GM11168 (cell line): Measurements from ENCODE around the gene CSTF1.

ENCODE experiments used
- in situ Hi-C: fragments of 300-500 bp; cut with MboI; formaldehyde crosslinking; loops from one replicate; pipeline ENCODE4 v1.12.0; 2022; ENCODE audit warnings: low sequenced_read_pairs; ENCODE audit not compliant: unreplicated experiment

CSTF1 gene

GRCh38 chr20:56424931-56425330 is 32.5 kb downstream of the CSTF1 start:
- in situ Hi-C loops: no loop called here

GRCh38 chr20:56426026-56426425 is 33.6 kb downstream of the CSTF1 start:
- in situ Hi-C loops: no loop called here

- in situ Hi-C loops: no loop called here
Measured at GRCh38 chr20:56426926-56427325, 34.5 kb downstream of the CSTF1 start.

- in situ Hi-C loops: no loop called here
Measured at GRCh38 chr20:56427797-56428196, 35.4 kb downstream of the CSTF1 start.

- in situ Hi-C loops: no loop called here
Measured at GRCh38 chr20:56428410-56428809, 36.0 kb downstream of the CSTF1 start.

- in situ Hi-C loops: no loop called here
Measured at GRCh38 chr20:56428881-56429280, 36.4 kb downstream of the CSTF1 start.

- in situ Hi-C loops: no loop called here
Measured at GRCh38 chr20:56429502-56429901, 37.1 kb downstream of the CSTF1 start.

- in situ Hi-C loops: no loop called here
Measured at GRCh38 chr20:56429941-56430340, 37.5 kb downstream of the CSTF1 start.

GRCh38 chr20:56430461-56430860 is 38.0 kb downstream of the CSTF1 start:
- in situ Hi-C loops: no loop called here

GRCh38 chr20:56430957-56431356 is 38.5 kb downstream of the CSTF1 start:
- in situ Hi-C loops: no loop called here

GRCh38 chr20:56431471-56431870 is 39.0 kb downstream of the CSTF1 start:
- in situ Hi-C loops: no loop called here

GRCh38 chr20:56433221-56433879 is 40.9 kb downstream of the CSTF1 start:
- in situ Hi-C loops: no loop called here

GRCh38 chr20:56433880-56434255 is 41.4 kb downstream of the CSTF1 start:
- in situ Hi-C loops: no loop called here

- in situ Hi-C loops: no loop called here
Measured at GRCh38 chr20:56437196-56437960, 44.9 kb downstream of the CSTF1 start.

- in situ Hi-C loops: no loop called here
Measured at GRCh38 chr20:56438284-56438683, 45.8 kb downstream of the CSTF1 start.

- in situ Hi-C loops: no loop called here
Measured at GRCh38 chr20:56439771-56440291, 47.4 kb downstream of the CSTF1 start.

- in situ Hi-C loops: no loop called here
Measured at GRCh38 chr20:56440346-56441007, 48.0 kb downstream of the CSTF1 start.

GRCh38 chr20:56442389-56443365 is 50.2 kb downstream of the CSTF1 start:
- in situ Hi-C loops: no loop called here

GRCh38 chr20:56443654-56444540 is 51.5 kb downstream of the CSTF1 start:
- in situ Hi-C loops: no loop called here
